Sigmoid colon (tissue), 4 donors: Measurements from ENCODE around the gene PPME1.

Source experiments
- CTCF ChIP-seq, 4 experiments: fragments of 450-650 bp in 3 of 4; fragments of 200-600 bp in 1 of 4; IDR thresholded peaks; one replicate each; pipeline ENCODE4 v1.5.1; 2016 to 2019; ENCODE audit warnings: antibody characterized with exemption in 4 of 4, mild to moderate bottlenecking in 3 of 4, moderate library complexity in 2 of 4
- EP300 ChIP-seq, 4 donors: sonication (generic); formaldehyde crosslinking; IDR thresholded peaks; one replicate each; pipeline ENCODE4 v1.6.1; 2017; ENCODE audit warnings: antibody characterized with exemption in 4 of 4
- POLR2AphosphoS5 ChIP-seq, 4 donors: sonication (generic); formaldehyde crosslinking; IDR thresholded peaks; one replicate each; pipeline ENCODE4 v1.6.1; 2017; ENCODE audit warnings: antibody characterized with exemption in 4 of 4

- TF ChIP-seq CTCF (IDR thresholded peaks at IDR 0.05) (no peak), POLR2AphosphoS5 (IDR thresholded peaks at IDR 0.05) (no peak), EP300 (IDR thresholded peaks at IDR 0.05) (no peak)
These were observed 38.3 kb upstream of the PPME1 start for GRCh38 chr11:74132833-74133232.
